ENCODE measurements around the gene STK36.

STK36 gene

GRCh38 chr2:218664653-218665052 is 7.2 kb upstream of the STK36 start (continued):
- TF ChIP-seq GLIS3 (CRISPR knock-in tag; IDR thresholded peaks at IDR 0.05), result no peak
- no peak for TF ChIP-seq TOX (CRISPR knock-in tag; IDR thresholded peaks at IDR 0.05; ENCODE audit: borderline replicate concordance)
- TF ChIP-seq CSDC2 (CRISPR knock-in tag; IDR thresholded peaks at IDR 0.05), result no peak
- no peak for TF ChIP-seq ARNTL (CRISPR knock-in tag; IDR thresholded peaks at IDR 0.05; ENCODE audit: borderline replicate concordance, low read depth)
- TF ChIP-seq RARB (CRISPR knock-in tag; IDR thresholded peaks at IDR 0.05), result no peak

DNA sequence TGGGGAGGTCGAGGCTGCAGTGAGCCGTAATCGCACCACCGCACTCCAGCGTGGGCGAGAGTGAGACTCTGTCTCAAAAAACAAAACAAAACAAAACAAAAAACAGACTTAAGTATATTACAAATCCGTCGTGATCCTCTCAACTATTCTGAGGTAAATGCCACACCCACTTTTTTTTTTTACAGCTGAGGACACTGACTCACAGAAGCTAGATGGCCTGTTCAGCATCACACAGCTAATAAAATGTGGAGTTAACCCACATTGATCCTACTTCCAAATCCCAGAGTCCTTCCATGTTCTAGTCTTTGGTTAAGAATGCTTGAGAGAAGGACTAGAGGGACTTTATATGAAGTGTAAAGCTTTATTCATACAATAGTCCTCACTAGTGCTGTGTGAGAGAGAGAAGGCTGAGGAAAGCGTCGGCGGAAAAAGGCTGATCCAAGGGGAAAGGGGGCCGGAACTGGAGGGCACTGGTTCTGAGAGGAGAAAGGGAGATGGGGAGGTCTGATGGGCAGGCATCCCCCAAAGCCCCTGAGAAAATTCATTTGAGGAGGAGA is 711 bp upstream of the STK36 start:
- TF ChIP-seq, protein P1, sequence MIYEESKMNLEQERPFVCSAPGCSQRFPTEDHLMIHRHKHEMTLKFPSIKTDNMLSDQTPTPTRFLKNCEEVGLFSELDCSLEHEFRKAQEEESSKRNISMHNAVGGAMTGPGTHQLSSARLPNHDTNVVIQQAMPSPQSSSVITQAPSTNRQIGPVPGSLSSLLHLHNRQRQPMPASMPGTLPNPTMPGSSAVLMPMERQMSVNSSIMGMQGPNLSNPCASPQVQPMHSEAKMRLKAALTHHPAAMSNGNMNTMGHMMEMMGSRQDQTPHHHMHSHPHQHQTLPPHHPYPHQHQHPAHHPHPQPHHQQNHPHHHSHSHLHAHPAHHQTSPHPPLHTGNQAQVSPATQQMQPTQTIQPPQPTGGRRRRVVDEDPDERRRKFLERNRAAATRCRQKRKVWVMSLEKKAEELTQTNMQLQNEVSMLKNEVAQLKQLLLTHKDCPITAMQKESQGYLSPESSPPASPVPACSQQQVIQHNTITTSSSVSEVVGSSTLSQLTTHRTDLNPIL (CRISPR knock-in tag; IDR thresholded peaks at IDR 0.05; ENCODE audit: low read depth), result no peak
- TF ChIP-seq ZFP30 (CRISPR knock-in tag; IDR thresholded peaks at IDR 0.05) (0 out of 2 replicates have a peak, but pooled peaks have one; percentile 3), TSHZ2 (CRISPR knock-in tag; IDR thresholded peaks at IDR 0.05) (no peak)
- peak; percentile 35 for ATAC-seq

- TF ChIP-seq ZC3H10 (CRISPR knock-in tag; IDR thresholded peaks at IDR 0.05) (no peak), ISL1 (CRISPR knock-in tag; IDR thresholded peaks at IDR 0.05) (no peak), ESRRG (CRISPR knock-in tag; IDR thresholded peaks at IDR 0.05) (no peak), BACH2 (CRISPR knock-in tag; IDR thresholded peaks at IDR 0.05; ENCODE audit: borderline replicate concordance) (no peak), GLIS3 (CRISPR knock-in tag; IDR thresholded peaks at IDR 0.05) (no peak), ZNF8 (CRISPR knock-in tag; IDR thresholded peaks at IDR 0.05) (no peak), ZNF70 (CRISPR knock-in tag; IDR thresholded peaks at IDR 0.05) (no peak), ZFP3 (CRISPR knock-in tag; IDR thresholded peaks at IDR 0.05) (no peak), ZFP30 (CRISPR knock-in tag; IDR thresholded peaks at IDR 0.05) (no peak)
- ATAC-seq, result no peak
Observed at GRCh38 chr2:218679119-218679518, 7.2 kb downstream of the STK36 start.

- ATAC-seq, result no peak
- TF ChIP-seq ZNF565 (CRISPR knock-in tag; conservative IDR thresholded peaks at IDR 0.05; ENCODE audit: low read depth) (no peak), ZNF8 (CRISPR knock-in tag; IDR thresholded peaks at IDR 0.05) (no peak), ARNTL (CRISPR knock-in tag; IDR thresholded peaks at IDR 0.05; ENCODE audit: borderline replicate concordance, low read depth) (no peak), ZFP30 (CRISPR knock-in tag; IDR thresholded peaks at IDR 0.05) (no peak), GLIS3 (CRISPR knock-in tag; IDR thresholded peaks at IDR 0.05) (no peak), RARB (CRISPR knock-in tag; IDR thresholded peaks at IDR 0.05) (no peak), TOX (CRISPR knock-in tag; IDR thresholded peaks at IDR 0.05; ENCODE audit: borderline replicate concordance) (no peak), ESRRG (CRISPR knock-in tag; IDR thresholded peaks at IDR 0.05) (no peak), POU6F1 (CRISPR knock-in tag; IDR thresholded peaks at IDR 0.05; ENCODE audit: borderline replicate concordance, low read depth) (no peak), ZC3H10 (CRISPR knock-in tag; IDR thresholded peaks at IDR 0.05) (no peak), ISL1 (CRISPR knock-in tag; IDR thresholded peaks at IDR 0.05) (no peak), TCF4 (CRISPR knock-in tag; IDR thresholded peaks at IDR 0.05; ENCODE audit: borderline replicate concordance) (no peak)
- TF ChIP-seq, protein P2, sequence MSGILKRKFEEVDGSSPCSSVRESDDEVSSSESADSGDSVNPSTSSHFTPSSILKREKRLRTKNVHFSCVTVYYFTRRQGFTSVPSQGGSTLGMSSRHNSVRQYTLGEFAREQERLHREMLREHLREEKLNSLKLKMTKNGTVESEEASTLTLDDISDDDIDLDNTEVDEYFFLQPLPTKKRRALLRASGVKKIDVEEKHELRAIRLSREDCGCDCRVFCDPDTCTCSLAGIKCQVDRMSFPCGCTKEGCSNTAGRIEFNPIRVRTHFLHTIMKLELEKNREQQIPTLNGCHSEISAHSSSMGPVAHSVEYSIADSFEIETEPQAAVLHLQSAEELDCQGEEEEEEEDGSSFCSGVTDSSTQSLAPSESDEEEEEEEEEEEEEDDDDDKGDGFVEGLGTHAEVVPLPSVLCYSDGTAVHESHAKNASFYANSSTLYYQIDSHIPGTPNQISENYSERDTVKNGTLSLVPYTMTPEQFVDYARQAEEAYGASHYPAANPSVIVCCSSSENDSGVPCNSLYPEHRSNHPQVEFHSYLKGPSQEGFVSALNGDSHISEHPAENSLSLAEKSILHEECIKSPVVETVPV (CRISPR knock-in tag; IDR thresholded peaks at IDR 0.05), result no peak
- TF ChIP-seq, protein P1 (CRISPR knock-in tag; IDR thresholded peaks at IDR 0.05; ENCODE audit: low read depth), result no peak
Observed at GRCh38 chr2:218680061-218680460, 8.2 kb downstream of the STK36 start.

- ATAC-seq, result peak; percentile 99
Observed at GRCh38 chr2:218687400-218688060, 15.6 kb downstream of the STK36 start.
